Type B pancreatic cell (in vitro differentiated cells): ENCODE data around the gene BACE2. TPM values are rescaled to one million over a fixed set of nuclear protein-coding genes. Genes with fewer than 3 reads are reported as not detected.
A peak's percentile ranks its signal among the peaks of the same experiment; 100 is the strongest.

ENCODE experiments used
- DNase-seq: peaks from one replicate; pipeline ENCODE4 v3.0.0; 2021; ENCODE audit warnings: mixed read lengths; ENCODE audit not compliant: unreplicated experiment; ENCODE audit errors: extremely low spot score
- H3K27ac Mint-ChIP-seq: 2 replicates; pipeline ENCODE4 v1.8.0; 2021; ENCODE audit warnings: mild to moderate bottlenecking, mixed read lengths
- H3K27me3 Mint-ChIP-seq: 2 replicates; pipeline ENCODE4 v1.8.0; 2021; ENCODE audit warnings: mixed read lengths
- H3K36me3 Mint-ChIP-seq: 2 replicates; pipeline ENCODE4 v1.8.0; 2021; ENCODE audit warnings: mixed read lengths
- H3K4me1 Mint-ChIP-seq: one replicate; pipeline ENCODE4 v1.8.0; 2021; ENCODE audit warnings: mixed read lengths; ENCODE audit not compliant: unreplicated experiment
- H3K4me3 Mint-ChIP-seq: 2 replicates; pipeline ENCODE4 v1.8.0; 2021; ENCODE audit warnings: mild to moderate bottlenecking, mixed read lengths
- H3K9me3 Mint-ChIP-seq: 2 replicates; pipeline ENCODE4 v1.8.0; 2021; ENCODE audit warnings: mixed read lengths
- CTCF ChIP-seq: fragments of 200-600 bp; sonication (generic); conservative IDR thresholded peaks from 2 replicates; pipeline ENCODE4 v1.5.0; 2021; ENCODE audit warnings: antibody characterized with exemption, mild to moderate bottlenecking
- total RNA-seq: library from RNA; stranded (reverse); gene quantifications from 2 replicates; pipeline ENCODE4 v1.2.1, GENCODE V29; 2021; ENCODE audit warnings: low replicate concordance

BACE2 gene
- total RNA-seq, 1 donor from 2014 or later, result 29.8 TPM

- no peak for DNase-seq
- Mint-ChIP-seq H3K27ac (no peak overlapping the region), H3K4me1 (peaks cover 9% of the 10 kb centered on the region), H3K27me3 (peaks cover 10% of the 10 kb centered on the region), H3K9me3 (no peaks in the 10 kb centered on the region), H3K36me3 (no peaks in the 10 kb centered on the region), H3K4me3 (no peak overlapping the region)
- TF ChIP-seq CTCF, result no peak
Measured at GRCh38 chr21:41321211-41321907, 153.4 kb downstream of the BACE2 start.

GRCh38 chr21:41321908-41322495 lies 154.0 kb downstream of the BACE2 start:
- TF ChIP-seq CTCF, result no peak
- H3K4me1 Mint-ChIP-seq, result peaks cover 9% of the 10 kb centered on the region
- peak overlapping the region; percentile 5 for H3K27ac Mint-ChIP-seq
- peaks cover 10% of the 10 kb centered on the region for H3K27me3 Mint-ChIP-seq
- H3K4me3 Mint-ChIP-seq, result no peak overlapping the region
- H3K36me3 Mint-ChIP-seq, result no peaks in the 10 kb centered on the region
- H3K9me3 Mint-ChIP-seq, result no peaks in the 10 kb centered on the region
- DNase-seq, result no peak

- Mint-ChIP-seq H3K4me3 (no peak overlapping the region), H3K36me3 (no peaks in the 10 kb centered on the region)
- no peak for TF ChIP-seq CTCF
Measured at GRCh38 chr21:41322496-41323382, 154.8 kb downstream of the BACE2 start.

GRCh38 chr21:41325138-41325912 lies 157.4 kb downstream of the BACE2 start:
- no peak for DNase-seq
- no peaks in the 10 kb centered on the region for H3K36me3 Mint-ChIP-seq
- no peaks in the 10 kb centered on the region for H3K9me3 Mint-ChIP-seq
- no peak overlapping the region for H3K4me3 Mint-ChIP-seq
- no peak for TF ChIP-seq CTCF
- H3K4me1 Mint-ChIP-seq, result peaks cover 5% of the 10 kb centered on the region
- no peaks in the 10 kb centered on the region for H3K27me3 Mint-ChIP-seq
- no peak overlapping the region for H3K27ac Mint-ChIP-seq

More at GRCh38 chr21:41322496-41323382, 154.8 kb downstream of the BACE2 start:
- Mint-ChIP-seq H3K27me3 (peaks cover 3% of the 10 kb centered on the region), H3K27ac (no peak overlapping the region), H3K9me3 (no peaks in the 10 kb centered on the region), H3K4me1 (peaks cover 5% of the 10 kb centered on the region)
- DNase-seq, result no peak

- Mint-ChIP-seq H3K27ac (no peak overlapping the region), H3K27me3 (no peaks in the 10 kb centered on the region), H3K9me3 (no peaks in the 10 kb centered on the region), H3K4me1 (no peaks in the 10 kb centered on the region), H3K36me3 (no peaks in the 10 kb centered on the region), H3K4me3 (no peak overlapping the region)
- no peak for TF ChIP-seq CTCF
- DNase-seq, result peak; percentile 62
Measured at GRCh38 chr21:41326414-41327080, 158.6 kb downstream of the BACE2 start.
